Cardiac muscle cell (in vitro differentiated cells and primary cell): Measurements from ENCODE around the gene KRTDAP. TPM values are rescaled to one million over a fixed set of nuclear protein-coding genes. Genes with fewer than 3 reads are reported as not detected.

Source experiments
- DNase-seq, 2 donors: peaks; one replicate each; pipeline versions ENCODE4 v3.0.0 to v3.0.0-alpha.2; 2010 to 2017; ENCODE audit warnings: low read depth in 1 of 2, low spot score in 1 of 2
- H3K27ac ChIP-seq: fragments of 200-600 bp; sonication (generic); 2 replicates; pipeline ENCODE4 v1.5.1; 2016
- H3K27me3 ChIP-seq: fragments of 200-600 bp; sonication (generic); 2 replicates; pipeline ENCODE4 v1.6.0; 2016; ENCODE audit warnings: control low read depth
- H3K36me3 ChIP-seq: fragments of 200-600 bp; sonication (generic); 2 replicates; pipeline ENCODE4 v1.5.1; 2016; ENCODE audit warnings: control low read depth
- H3K4me1 ChIP-seq: fragments of 200-600 bp; sonication (generic); 2 replicates; pipeline ENCODE4 v1.8.1; 2017; ENCODE audit warnings: low read depth, mild to moderate bottlenecking, mixed run types
- H3K4me3 ChIP-seq: fragments of 200-600 bp; sonication (generic); 2 replicates; pipeline ENCODE4 v1.5.1; 2016; ENCODE audit warnings: mild to moderate bottlenecking
- H3K9me3 ChIP-seq: fragments of 200-600 bp; sonication (generic); 2 replicates; pipeline ENCODE4 v1.5.1; 2017; ENCODE audit warnings: low read depth, mild to moderate bottlenecking, control low read depth
- polyA plus RNA-seq: library from polyadenylated mRNA; unstranded; fragments of >200 nt; fragmentation: Nextera tagmentation; extraction: Ambion mirVana; gene quantifications from 2 replicates; pipeline ENCODE4 v1.2.1, GENCODE V29; 2016
- total RNA-seq: library from RNA; depleted of rRNA; stranded (reverse); fragments of >200 nt; gene quantifications from 2 replicates; pipeline ENCODE4 v1.2.3, GENCODE V29; 2016
- TF ChIP-seq, protein P1 (sequence below): IDR thresholded peaks from 2 replicates; pipeline ENCODE4 v1.5.1; 2012; ENCODE audit warnings: low read depth, mild to moderate bottlenecking, low read length

The KRTDAP gene
- total and polyA plus RNA-seq, 2 experiments from 2014 or later: 2.2 TPM; not detected in 1

DNA sequence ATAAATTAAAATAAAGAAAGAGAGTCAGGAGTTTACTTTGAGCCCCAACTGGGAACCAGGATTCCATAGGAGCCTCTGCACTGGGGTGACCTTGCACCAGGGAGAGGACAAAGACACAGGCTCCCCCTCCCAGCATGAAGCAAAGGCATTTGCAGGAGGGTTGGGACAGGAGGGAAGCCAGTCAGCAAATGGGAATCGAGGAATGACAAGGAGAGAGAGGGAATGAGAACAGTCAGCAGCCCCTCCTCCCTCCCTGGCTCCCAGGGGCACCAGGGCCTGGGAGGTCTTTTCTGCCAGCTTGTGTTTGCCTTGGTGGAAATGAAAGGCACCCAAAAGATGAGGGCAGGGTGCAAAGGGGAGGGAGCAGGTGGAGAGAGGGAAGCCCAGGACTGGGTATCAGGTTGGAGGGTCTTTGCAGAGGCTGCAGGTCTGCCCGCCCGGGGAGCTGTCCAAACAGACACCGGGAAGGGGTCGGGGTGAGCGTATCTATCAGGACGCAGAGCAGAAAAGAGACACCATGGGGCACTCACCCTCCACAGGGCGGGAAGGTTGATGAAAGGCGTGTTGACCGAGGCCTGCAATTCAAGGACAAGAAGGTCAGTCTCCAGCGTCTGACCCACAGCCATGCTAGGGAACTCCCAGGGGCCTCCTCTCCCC, 34.0 kb upstream of the KRTDAP start:
- DNase-seq: peak in 1 of 2 donors; percentile 44
- TF ChIP-seq, protein P1, sequence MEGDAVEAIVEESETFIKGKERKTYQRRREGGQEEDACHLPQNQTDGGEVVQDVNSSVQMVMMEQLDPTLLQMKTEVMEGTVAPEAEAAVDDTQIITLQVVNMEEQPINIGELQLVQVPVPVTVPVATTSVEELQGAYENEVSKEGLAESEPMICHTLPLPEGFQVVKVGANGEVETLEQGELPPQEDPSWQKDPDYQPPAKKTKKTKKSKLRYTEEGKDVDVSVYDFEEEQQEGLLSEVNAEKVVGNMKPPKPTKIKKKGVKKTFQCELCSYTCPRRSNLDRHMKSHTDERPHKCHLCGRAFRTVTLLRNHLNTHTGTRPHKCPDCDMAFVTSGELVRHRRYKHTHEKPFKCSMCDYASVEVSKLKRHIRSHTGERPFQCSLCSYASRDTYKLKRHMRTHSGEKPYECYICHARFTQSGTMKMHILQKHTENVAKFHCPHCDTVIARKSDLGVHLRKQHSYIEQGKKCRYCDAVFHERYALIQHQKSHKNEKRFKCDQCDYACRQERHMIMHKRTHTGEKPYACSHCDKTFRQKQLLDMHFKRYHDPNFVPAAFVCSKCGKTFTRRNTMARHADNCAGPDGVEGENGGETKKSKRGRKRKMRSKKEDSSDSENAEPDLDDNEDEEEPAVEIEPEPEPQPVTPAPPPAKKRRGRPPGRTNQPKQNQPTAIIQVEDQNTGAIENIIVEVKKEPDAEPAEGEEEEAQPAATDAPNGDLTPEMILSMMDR: no peak
- peaks cover 10% of the 10 kb centered on the region for H3K4me1 ChIP-seq
- no peaks in the 10 kb centered on the region for H3K9me3 ChIP-seq
- H3K4me3 ChIP-seq: no peak overlapping the region
- no peaks in the 10 kb centered on the region for H3K36me3 ChIP-seq
- no peaks in the 10 kb centered on the region for H3K27me3 ChIP-seq
- no peak overlapping the region for H3K27ac ChIP-seq

DNA sequence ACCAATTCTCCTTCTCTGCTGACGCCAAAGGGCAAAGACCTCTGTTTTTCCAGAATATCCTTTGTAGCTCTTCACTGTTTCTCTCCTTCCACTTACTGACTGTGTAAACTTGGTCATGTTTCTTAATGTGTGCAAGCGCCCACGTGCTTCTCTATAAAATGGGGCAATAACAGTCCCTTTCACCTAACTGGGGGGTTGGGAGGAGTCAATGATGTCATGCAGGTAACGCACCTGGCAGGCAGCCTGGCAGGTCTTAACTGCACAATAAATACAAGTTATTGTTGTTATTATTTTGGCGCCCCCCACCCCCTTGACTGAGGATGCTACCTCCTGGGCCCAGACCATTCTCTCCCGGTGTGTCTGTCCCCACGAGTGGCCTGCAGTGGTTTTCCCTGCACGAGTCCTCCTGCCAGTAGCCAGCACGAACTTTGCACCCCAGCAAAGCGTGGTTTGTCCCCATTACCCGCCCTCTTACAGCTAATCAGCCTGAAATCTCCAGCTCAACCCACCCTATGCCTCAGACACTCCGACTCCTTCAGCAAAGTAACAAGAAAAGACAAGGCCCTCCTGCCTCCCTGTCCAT, 32.6 kb upstream of the KRTDAP start:
- Histone ChIP-seq H3K36me3 (no peaks in the 10 kb centered on the region), H3K9me3 (no peaks in the 10 kb centered on the region), H3K4me1 (peaks cover 10% of the 10 kb centered on the region), H3K27me3 (no peaks in the 10 kb centered on the region), H3K4me3 (no peak overlapping the region), H3K27ac (no peak overlapping the region)
- no peak for DNase-seq
- TF ChIP-seq, protein P1: no peak

DNA sequence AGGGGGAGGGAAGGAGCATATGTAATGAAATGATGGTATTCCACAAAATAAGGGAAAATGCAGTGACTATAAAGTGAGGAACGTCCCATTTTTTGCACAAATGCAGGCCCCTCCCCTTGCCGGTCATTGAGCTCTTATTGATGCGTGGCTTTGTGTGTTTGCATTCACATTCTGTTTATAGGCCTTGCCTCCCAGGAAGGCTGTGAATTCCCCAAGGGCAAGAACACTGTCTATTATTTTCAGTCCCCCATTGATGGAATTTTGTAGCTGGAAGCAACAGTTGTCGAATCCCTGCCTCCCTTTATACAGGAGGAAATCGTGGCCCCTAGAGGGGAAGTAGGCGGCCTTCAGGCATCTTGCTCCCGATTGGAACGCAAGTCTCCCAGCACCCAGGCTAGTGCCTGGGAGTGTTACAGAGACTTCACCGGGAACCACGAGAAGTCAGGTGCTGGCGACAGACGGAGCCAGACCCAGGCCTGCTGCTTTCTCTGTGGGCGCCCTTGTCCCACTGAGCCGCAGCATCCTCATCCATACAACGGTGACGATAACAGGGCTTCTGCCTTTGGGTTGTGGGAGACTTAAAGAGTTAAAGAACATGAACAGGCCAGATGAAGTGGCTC, 31.0 kb upstream of the KRTDAP start:
- peaks cover 10% of the 10 kb centered on the region for H3K4me1 ChIP-seq
- no peak for DNase-seq

DNA sequence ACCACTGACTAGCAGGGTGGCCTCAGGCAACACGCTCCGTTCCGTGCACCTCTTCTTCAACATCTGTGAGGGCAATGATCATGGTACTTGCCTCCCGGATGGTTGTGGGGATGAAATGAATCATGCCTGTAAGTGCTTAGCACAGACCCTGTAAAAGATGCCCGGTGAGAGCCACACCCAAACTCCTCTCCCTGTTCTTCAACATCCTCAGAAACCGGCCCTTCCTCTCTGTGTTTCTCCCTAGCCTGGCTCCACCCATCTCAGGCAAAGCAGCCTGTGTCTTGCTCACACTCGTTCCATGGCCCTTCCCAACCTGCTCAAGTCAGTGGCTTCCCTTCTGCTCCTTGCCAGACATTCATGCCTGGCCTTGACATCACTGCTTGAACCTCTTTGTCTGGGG, 29.0 kb upstream of the KRTDAP start:
- TF ChIP-seq, protein P1: no peak
- Histone ChIP-seq H3K36me3 (no peaks in the 10 kb centered on the region), H3K4me1 (peaks cover 6% of the 10 kb centered on the region), H3K4me3 (no peak overlapping the region), H3K27me3 (no peaks in the 10 kb centered on the region), H3K27ac (no peak overlapping the region), H3K9me3 (no peaks in the 10 kb centered on the region)
- peak in 1 of 2 donors; percentile 30 for DNase-seq

More for the DNA sequence above, 31.0 kb upstream of the KRTDAP start:
- Histone ChIP-seq H3K9me3 (no peaks in the 10 kb centered on the region), H3K27me3 (no peaks in the 10 kb centered on the region), H3K27ac (no peak overlapping the region), H3K4me3 (no peak overlapping the region), H3K36me3 (no peaks in the 10 kb centered on the region)
- TF ChIP-seq, protein P1: no peak

DNA sequence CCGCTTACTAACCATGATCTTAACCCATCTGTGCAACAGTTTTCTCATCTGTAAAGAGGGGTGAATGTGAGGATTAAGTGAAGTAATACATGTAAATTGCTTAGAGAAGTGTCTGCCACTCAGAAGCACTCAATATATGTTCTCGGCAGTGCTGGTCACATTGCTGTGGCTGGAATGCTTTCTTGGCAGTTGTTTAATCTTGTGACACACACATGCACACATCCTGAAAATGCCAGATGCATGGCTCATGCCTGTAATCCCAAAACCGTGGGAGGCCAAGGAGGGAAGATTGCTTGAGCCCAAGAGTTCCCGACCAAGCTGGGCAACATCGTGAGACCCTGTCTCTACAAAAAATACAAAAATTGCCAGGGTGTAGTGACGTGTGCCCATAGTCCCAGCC, 28.0 kb upstream of the KRTDAP start:
- Histone ChIP-seq H3K4me3 (no peak overlapping the region), H3K36me3 (no peaks in the 10 kb centered on the region), H3K27me3 (no peaks in the 10 kb centered on the region), H3K4me1 (peaks cover 6% of the 10 kb centered on the region), H3K27ac (no peak overlapping the region), H3K9me3 (no peaks in the 10 kb centered on the region)
- TF ChIP-seq, protein P1: no peak
- peak in 1 of 2 donors; percentile 98 for DNase-seq
